SK-N-SH (cell line): Measurements from ENCODE around the gene CREB5. TPM values are rescaled to one million over a fixed set of nuclear protein-coding genes. Genes with fewer than 3 reads are reported as not detected.

ENCODE experiments used
- CTCF ChIA-PET: fragments of 300-600, 350-600 bp; formaldehyde crosslinking; extraction: SDS; loops from one replicate; lab custom pipeline; 2021; lab: Yijun Ruan, JAX
- POLR2A ChIA-PET: fragments of 350-600 bp; sonication (Branson Sonifier 250); formaldehyde crosslinking; extraction: SDS; loops from one replicate; lab custom pipeline; 2020; ENCODE audit warnings: antibody characterized with exemption, inconsistent platforms; lab: Yijun Ruan, JAX
- DNase-seq: peaks from one replicate; pipeline ENCODE4 v3.0.0; 2012
- H2AFZ ChIP-seq: fragments of 200-600 bp; sonication (generic); 2 replicates; pipeline ENCODE4 v1.8.1; 2016; ENCODE audit warnings: antibody characterized with exemption, mild to moderate bottlenecking, low read depth
- H3F3A ChIP-seq: fragments of 200-600 bp; sonication (generic); replicated peaks from 2 replicates; pipeline ENCODE3; 2016; ENCODE audit warnings: antibody characterized with exemption, mild to moderate bottlenecking; ENCODE audit not compliant: insufficient read depth
- H3K27ac ChIP-seq, 2 experiments: fragments of 200-500 bp in 1 of 2; fragments of 200-600 bp in 1 of 2; sonication (Bioruptor generic) in 1 of 2; sonication (generic), shearing (Covaris generic) in 1 of 2; 2 replicates each; pipeline versions ENCODE4 v1.5.1 to v1.6.1; 2014 to 2016; ENCODE audit warnings: low read depth in 2 of 2, inconsistent platforms in 1 of 2, low read length in 1 of 2, mild to moderate bottlenecking in 1 of 2, mixed read lengths in 1 of 2
- H3K27me3 ChIP-seq: fragments of 200-600 bp; sonication (generic), shearing (Covaris generic); 2 replicates; pipeline ENCODE4 v1.6.1; 2016; ENCODE audit warnings: mixed run types; ENCODE audit not compliant: insufficient read depth
- H3K36me3 ChIP-seq, 2 experiments: fragments of 200-500 bp in 1 of 2; fragments of 200-600 bp in 1 of 2; sonication (Bioruptor generic) in 1 of 2; sonication (generic) in 1 of 2; replicated peaks in 1 of 2; 2 replicates each; pipeline versions ENCODE3 to v1.5.1; 2014 to 2016; ENCODE audit warnings: low read length in 1 of 2, mild to moderate bottlenecking in 1 of 2; ENCODE audit not compliant: insufficient read depth in 2 of 2, control insufficient read depth in 1 of 2
- H3K4me1 ChIP-seq, 2 experiments: fragments of 200-500 bp in 1 of 2; fragments of 200-600 bp in 1 of 2; sonication (Bioruptor generic) in 1 of 2; sonication (generic), shearing (Covaris generic) in 1 of 2; 2 replicates each; pipeline versions ENCODE4 v1.5.1 to v1.6.1; 2014 to 2016; ENCODE audit warnings: low read depth in 1 of 2, low read length in 1 of 2, mixed run types in 1 of 2; ENCODE audit not compliant: insufficient read depth in 2 of 2, control insufficient read depth in 1 of 2
- H3K4me2 ChIP-seq: fragments of 200-600 bp; sonication (generic), shearing (Covaris generic); 2 replicates; pipeline ENCODE4 v1.6.1; 2017; ENCODE audit warnings: mixed run types
- H3K4me3 ChIP-seq, 2 experiments: fragments of 200-500 bp in 1 of 2; fragments of 200-600 bp in 1 of 2; sonication (Bioruptor generic) in 1 of 2; sonication (generic), shearing (Covaris generic) in 1 of 2; 2 replicates each; pipeline versions ENCODE4 v1.5.1 to v1.8.1; 2014 to 2016; ENCODE audit warnings: low read depth in 2 of 2, inconsistent platforms in 1 of 2, low read length in 1 of 2, mild to moderate bottlenecking in 1 of 2, mixed read lengths in 1 of 2, moderate library complexity in 1 of 2
- H3K79me2 ChIP-seq: fragments of 200-600 bp; sonication (generic); 2 replicates; pipeline ENCODE4 v1.8.1; 2017; ENCODE audit warnings: mild to moderate bottlenecking; ENCODE audit not compliant: insufficient read depth
- H3K9ac ChIP-seq: fragments of 200-600 bp; sonication (generic); 2 replicates; pipeline ENCODE4 v1.6.1; 2017; ENCODE audit warnings: mixed run types
- H3K9me2 ChIP-seq: fragments of 200-600 bp; sonication (generic); 2 replicates; pipeline ENCODE4 v1.6.1; 2017; ENCODE audit warnings: mixed run types
- H3K9me3 ChIP-seq: fragments of 200-600 bp; sonication (generic); 2 replicates; pipeline ENCODE4 v1.6.1; 2017; ENCODE audit warnings: mixed run types, mild to moderate bottlenecking, moderate library complexity
- H4K20me1 ChIP-seq: fragments of 200-600 bp; sonication (generic); 2 replicates; pipeline ENCODE4 v1.6.1; 2017; ENCODE audit warnings: mild to moderate bottlenecking, mixed run types; ENCODE audit not compliant: insufficient read depth
- CTCF ChIP-seq: fragments of 200-600 bp; sonication (generic); IDR thresholded peaks from 2 replicates; pipeline ENCODE4 v1.6.1; 2017; ENCODE audit warnings: antibody characterized with exemption, mild to moderate bottlenecking, moderate library complexity
- EZH2phosphoT487 ChIP-seq: fragments of 200-600 bp; sonication (generic); IDR thresholded peaks from 2 replicates; pipeline ENCODE4 v1.6.1; 2017; ENCODE audit warnings: low read depth, mixed run types, mild to moderate bottlenecking, antibody characterized with exemption, moderate library complexity, borderline replicate concordance
- FOXJ3 ChIP-seq: sonication (generic); formaldehyde crosslinking; IDR thresholded peaks from 2 replicates; pipeline ENCODE4 v1.5.1; 2020; ENCODE audit warnings: mild to moderate bottlenecking, missing genetic modification reagents
- NRF1 ChIP-seq: IDR thresholded peaks from 2 replicates; pipeline ENCODE4 v1.6.1; 2012; ENCODE audit warnings: low read depth, mild to moderate bottlenecking, low read length
- PBX3 ChIP-seq: IDR thresholded peaks from 2 replicates; pipeline ENCODE4; 2012
- POLR2AphosphoS5 ChIP-seq: IDR thresholded peaks from 2 replicates; pipeline ENCODE4 v1.6.1; 2012; ENCODE audit warnings: low read depth, low read length
- REST ChIP-seq: IDR thresholded peaks from 2 replicates; pipeline ENCODE4 v1.6.1; 2012; ENCODE audit warnings: mild to moderate bottlenecking, low read depth, low read length, moderate library complexity
- RXRA ChIP-seq: IDR thresholded peaks from 2 replicates; pipeline ENCODE4 v1.4.0; 2012; ENCODE audit warnings: low read depth, mild to moderate bottlenecking, borderline replicate concordance
- SMC3 ChIP-seq: IDR thresholded peaks from 2 replicates; pipeline ENCODE4 v1.6.1; 2012; ENCODE audit warnings: low read depth, low read length, improper control_type of control experiment
- TAF1 ChIP-seq: IDR thresholded peaks from 2 replicates; pipeline ENCODE4 v1.6.1; 2012; ENCODE audit warnings: low read depth, mild to moderate bottlenecking, low read length, moderate library complexity, borderline replicate concordance
- TCF12 ChIP-seq: IDR thresholded peaks from 2 replicates; pipeline ENCODE4 v1.4.0; 2012
- TEAD4 ChIP-seq: IDR thresholded peaks from 2 replicates; pipeline ENCODE4 v1.4.0; 2012; ENCODE audit warnings: mild to moderate bottlenecking, borderline replicate concordance; ENCODE audit not compliant: insufficient read depth
- USF1 ChIP-seq: IDR thresholded peaks from 2 replicates; pipeline ENCODE4 v1.4.0; 2012; ENCODE audit warnings: low read depth, borderline replicate concordance
- ZBTB33 ChIP-seq: IDR thresholded peaks from 2 replicates; pipeline ENCODE4 v1.4.0; 2012; ENCODE audit warnings: low read depth, borderline replicate concordance
- WGBS: methylation state at CpG from one replicate; pipeline ENCODE4 v1.1.6; 2017; ENCODE audit warnings: low lambda C conversion rate; 5-methylcytosine and 5-hydroxymethylcytosine counted together
- polyA plus RNA-seq, 3 experiments: library from polyadenylated mRNA; depleted of rRNA; stranded (reverse); fragments of >200 nt; gene quantifications; 2 replicates each; pipeline ENCODE4 v1.2.3, GENCODE V29; 2012

CREB5 gene
- polyA plus RNA-seq, 1 of the 3 experiments (the other 2 are of a cell fraction) = 19.3 TPM

GRCh38 chr7:28731092-28731658 is 318.9 kb downstream of the CREB5 start:
- H3K9me3 ChIP-seq = no peaks in the 10 kb centered on the region
- H3K4me3 ChIP-seq = no peak overlapping the region
- POLR2A ChIA-PET = no interaction called here
- H4K20me1 ChIP-seq = no peaks in the 10 kb centered on the region
- H3K27ac ChIP-seq = no peak overlapping the region
- peaks cover 0 to 2% of the 10 kb centered on the region in 2 experiments for H3K36me3 ChIP-seq
- H3K79me2 ChIP-seq = no peaks in the 10 kb centered on the region; the same call in 1 of the 2 replicates
- no peak overlapping the region for H3K4me2 ChIP-seq
- H2AFZ ChIP-seq = no peak overlapping the region
- CTCF ChIA-PET = interaction anchor here (0.6 to 1.5 kb wide), 5 partner anchors 9 to 432 kb away, joined by 3 read pairs; no protein-coding TSS in a partner anchor
- no peaks in the 10 kb centered on the region for H3K27me3 ChIP-seq
- H3K9me2 ChIP-seq = no peaks in the 10 kb centered on the region
- no peaks in the 10 kb centered on the region for H3F3A ChIP-seq
- no peak overlapping the region for H3K9ac ChIP-seq
- peaks cover 5 to 7% of the 10 kb centered on the region in 2 experiments for H3K4me1 ChIP-seq
- no peak for DNase-seq
- 65% methylated on average over 5 of the region's 5 CpGs for WGBS
- no peak for TF ChIP-seq EZH2phosphoT487
- TF ChIP-seq PBX3 = peak; percentile 24; the same call in 1 of the 2 replicates

GRCh38 chr7:28732071-28732869 is 320.0 kb downstream of the CREB5 start:
- 89% methylated on average over 11 of the region's 11 CpGs for WGBS
- H3K9ac ChIP-seq = no peak overlapping the region
- no peaks in the 10 kb centered on the region for H3K36me3 ChIP-seq
- CTCF ChIA-PET = interaction anchor here (1.3 to 1.5 kb wide), 2 partner anchors 171 to 433 kb away, joined by 3 read pairs; no protein-coding TSS in a partner anchor
- H3K27me3 ChIP-seq = no peaks in the 10 kb centered on the region
- POLR2A ChIA-PET = no interaction called here
- no peaks in the 10 kb centered on the region for H4K20me1 ChIP-seq
- no peak overlapping the region for H3K27ac ChIP-seq
- no peak overlapping the region for H3K4me3 ChIP-seq
- H3K9me2 ChIP-seq = no peaks in the 10 kb centered on the region
- H3K79me2 ChIP-seq = no peaks in the 10 kb centered on the region; the same call in 1 of the 2 replicates
- H2AFZ ChIP-seq = no peak overlapping the region
- no peak for DNase-seq
- H3K4me1 ChIP-seq = peaks cover 0 to 7% of the 10 kb centered on the region in 2 experiments; a peak in 3 of 4 replicates
- no peaks in the 10 kb centered on the region for H3F3A ChIP-seq
- peak overlapping the region; percentile 18 for H3K4me2 ChIP-seq
- H3K9me3 ChIP-seq = no peaks in the 10 kb centered on the region
- TF ChIP-seq SMC3 (no peak), REST (no peak), ZBTB33 (no peak), TCF12 (no peak), NRF1 (no peak), CTCF (no peak), USF1 (no peak), TAF1 (no peak), RXRA (no peak), EZH2phosphoT487 (no peak), POLR2AphosphoS5 (no peak), FOXJ3 (CRISPR knock-in tag) (no peak), TEAD4 (no peak)
